Activated CD8-positive, alpha-beta memory T cell treated with anti-CD3 and anti-CD28 coated beads, Interleukin-2, amount 50 U/mL, for 24 hours (primary cell): Measurements from ENCODE around the gene BRICD5.

Source experiments
- DNase-seq: peaks from one replicate; pipeline ENCODE4 v3.0.0-alpha.2; 2020; ENCODE audit errors: extremely low read depth

Gene BRICD5

GRCh38 chr16:2199095-2199494 lies 11.6 kb downstream of the BRICD5 start:
- DNase-seq, result no peak

DNA sequence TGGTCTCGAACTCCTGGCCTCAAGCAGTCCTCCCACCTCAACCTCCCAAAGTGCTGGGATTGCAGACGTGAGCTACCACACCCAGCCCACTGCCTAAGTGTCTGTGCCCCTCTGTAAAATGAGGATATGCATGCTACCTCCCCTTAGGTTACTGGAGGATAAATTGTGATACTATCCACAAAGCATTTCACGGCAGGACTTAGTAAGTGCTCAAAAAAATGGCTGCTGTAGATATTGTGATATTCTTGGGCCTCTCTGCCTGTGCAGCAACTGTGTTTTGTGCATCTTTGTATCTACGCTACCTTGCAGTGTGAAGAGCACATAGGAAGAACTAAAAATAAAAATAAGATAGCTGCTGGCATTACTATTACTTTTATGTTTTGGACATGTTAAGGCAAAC lies 12.4 kb downstream of the BRICD5 start:
- no peak for DNase-seq

GRCh38 chr16:2197765-2198164 lies 12.9 kb downstream of the BRICD5 start:
- DNase-seq, result no peak

- DNase-seq, result no peak
Measured at GRCh38 chr16:2196981-2197511, 13.6 kb downstream of the BRICD5 start.

GRCh38 chr16:2196162-2196980 lies 14.3 kb downstream of the BRICD5 start, which contains the start of gene CASKIN1:
CASKIN1 (minus strand) TSS chr16:2196605; CDS start chr16:2196432, 173 bp downstream.
- DNase-seq, result no peak

- DNase-seq, result no peak
Measured at GRCh38 chr16:2195322-2196161, 15.1 kb downstream of the BRICD5 start.

DNA sequence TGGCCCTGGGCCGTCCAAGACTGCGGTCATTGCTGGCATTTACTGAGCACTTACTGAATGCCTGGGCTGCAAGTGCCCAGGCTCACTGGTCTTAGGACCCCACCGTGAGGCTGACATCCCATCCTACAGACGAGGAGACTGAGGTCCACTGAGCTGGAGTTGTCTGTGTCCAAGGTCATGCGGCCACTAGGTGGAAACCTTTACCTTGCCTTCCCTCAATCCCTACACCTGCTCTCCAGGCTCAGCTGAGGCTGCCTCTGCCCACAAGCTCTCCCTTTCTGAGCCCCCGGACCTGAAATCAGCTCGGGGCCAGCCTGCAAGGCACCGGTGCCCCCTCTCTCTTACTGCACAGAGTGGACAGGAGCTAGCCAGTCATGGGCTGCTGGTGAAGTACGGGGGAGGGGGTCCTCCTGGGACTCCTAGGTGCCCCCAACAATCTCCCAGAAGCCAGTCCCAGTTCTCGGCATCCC lies 15.8 kb downstream of the BRICD5 start:
- no peak for DNase-seq

GRCh38 chr16:2194166-2194834 lies 16.4 kb downstream of the BRICD5 start:
- no peak for DNase-seq

GRCh38 chr16:2191446-2191706 lies 19.3 kb downstream of the BRICD5 start:
- DNase-seq, result no peak

DNA sequence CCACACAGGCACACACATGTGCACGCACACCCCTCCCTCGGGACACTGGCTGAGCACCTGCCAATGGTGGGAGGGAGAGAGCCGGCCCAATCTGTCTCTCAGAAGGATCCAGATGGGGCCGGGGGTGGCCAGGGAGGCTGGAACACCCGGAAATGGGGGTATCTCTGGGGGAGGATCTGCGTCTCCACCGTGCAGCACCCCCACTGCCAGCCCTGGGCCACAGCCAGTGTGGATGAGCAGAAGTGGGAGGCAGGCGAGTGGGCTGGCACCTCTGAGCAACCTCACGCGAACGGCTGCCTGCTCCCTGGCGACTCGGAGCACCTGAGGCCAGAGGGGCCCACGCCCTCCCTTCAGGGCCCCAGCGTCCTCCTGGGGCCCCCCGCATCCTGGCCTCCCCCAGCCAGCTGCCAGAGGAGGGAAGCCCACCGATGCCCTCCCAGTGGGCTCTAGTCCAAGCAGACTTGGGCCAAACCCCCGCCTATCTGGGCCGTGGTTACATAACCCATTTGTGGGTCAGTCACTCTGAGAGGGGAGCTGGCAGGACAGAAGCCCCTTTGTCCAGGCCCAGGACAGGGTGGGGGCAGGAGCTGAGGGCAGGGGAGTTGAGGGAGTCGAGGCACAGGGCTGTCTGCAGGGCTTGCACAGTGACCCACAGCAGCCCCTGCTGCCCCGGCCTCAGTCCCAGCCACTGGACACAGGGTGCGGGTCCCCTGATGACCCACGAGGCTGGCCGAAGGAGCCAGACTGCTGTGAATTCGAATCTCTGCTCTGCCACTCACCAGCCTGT lies 19.8 kb downstream of the BRICD5 start:
- no peak for DNase-seq

DNA sequence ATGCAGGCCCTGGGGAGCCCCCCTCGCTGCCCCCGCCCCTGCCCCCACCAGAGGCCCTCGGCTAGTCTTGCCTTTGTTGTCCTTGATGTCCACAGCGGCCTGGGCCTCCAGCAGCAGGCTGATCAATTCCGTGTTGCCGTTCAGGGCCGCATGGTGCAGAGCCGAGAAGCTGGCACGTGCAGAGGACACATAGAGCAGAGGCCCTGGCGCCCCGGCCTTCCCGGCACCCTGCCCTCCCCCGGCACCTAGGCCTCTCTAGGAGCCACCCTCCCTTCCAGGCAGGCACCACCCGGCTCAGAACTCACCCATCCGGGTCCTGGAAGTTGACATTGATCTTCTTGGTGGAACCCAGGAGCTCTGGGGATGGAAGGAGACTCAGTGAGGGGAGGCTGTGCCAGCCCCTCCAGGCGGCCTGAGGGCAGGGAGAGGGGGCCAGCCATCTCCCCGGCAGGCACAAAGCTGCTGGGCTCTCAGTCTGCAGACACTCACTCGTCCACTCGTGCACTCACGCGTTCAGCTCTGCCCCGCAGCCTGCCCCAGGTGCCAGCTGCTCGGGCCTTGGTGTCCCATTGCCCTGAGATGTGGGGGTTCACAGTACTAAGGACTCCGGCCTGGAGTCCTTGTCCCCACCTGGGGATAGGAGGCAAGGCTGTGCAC lies 20.5 kb downstream of the BRICD5 start:
- no peak for DNase-seq

GRCh38 chr16:2189252-2189893 lies 21.3 kb downstream of the BRICD5 start:
- no peak for DNase-seq

DNA sequence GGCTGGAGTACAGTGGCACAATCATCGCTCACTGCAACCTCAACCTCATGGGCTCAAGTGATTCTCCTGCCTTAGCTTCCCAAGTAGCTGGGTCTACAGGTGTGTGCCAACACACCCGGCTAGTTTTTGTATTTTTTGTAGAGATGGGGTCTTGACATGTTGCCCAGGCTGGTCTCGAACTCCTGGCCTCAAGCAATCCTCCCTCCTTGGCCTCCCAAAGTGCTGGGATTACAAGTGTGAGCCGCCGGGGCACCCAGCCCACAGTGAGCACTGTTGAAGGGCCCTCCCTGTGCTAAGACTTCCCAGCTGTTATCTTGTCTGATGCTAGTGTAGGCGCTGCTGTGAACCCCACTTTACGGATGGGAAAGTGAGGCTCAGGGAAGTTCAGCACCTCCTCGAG lies 22.3 kb downstream of the BRICD5 start:
- no peak for DNase-seq

- DNase-seq, result no peak
Measured at GRCh38 chr16:2187212-2187611, 23.5 kb downstream of the BRICD5 start.

DNA sequence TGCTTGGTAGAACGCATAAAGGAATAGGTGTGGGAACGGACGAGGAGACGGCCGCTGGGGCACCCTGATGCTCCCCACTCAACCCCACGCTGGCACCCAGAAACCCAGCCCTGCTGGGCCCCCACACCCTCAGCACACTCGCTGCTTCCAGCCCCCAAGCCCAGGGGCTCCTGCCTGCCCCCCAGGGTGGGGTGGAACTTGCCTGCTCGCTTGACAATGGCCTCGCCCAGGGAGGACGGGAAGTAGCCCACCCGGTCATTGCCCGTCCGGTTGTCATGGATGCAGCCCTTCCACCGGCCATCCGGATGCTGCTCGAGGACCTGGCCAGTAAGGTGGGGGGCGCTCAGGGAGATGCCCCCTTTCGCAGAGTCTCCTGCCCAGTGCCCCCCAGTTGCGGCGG lies 24.2 kb downstream of the BRICD5 start:
- DNase-seq, result no peak

GRCh38 chr16:2186064-2186463 lies 24.6 kb downstream of the BRICD5 start:
- DNase-seq, result no peak

- DNase-seq, result no peak
Measured at GRCh38 chr16:2184962-2185361, 25.7 kb downstream of the BRICD5 start.

DNA sequence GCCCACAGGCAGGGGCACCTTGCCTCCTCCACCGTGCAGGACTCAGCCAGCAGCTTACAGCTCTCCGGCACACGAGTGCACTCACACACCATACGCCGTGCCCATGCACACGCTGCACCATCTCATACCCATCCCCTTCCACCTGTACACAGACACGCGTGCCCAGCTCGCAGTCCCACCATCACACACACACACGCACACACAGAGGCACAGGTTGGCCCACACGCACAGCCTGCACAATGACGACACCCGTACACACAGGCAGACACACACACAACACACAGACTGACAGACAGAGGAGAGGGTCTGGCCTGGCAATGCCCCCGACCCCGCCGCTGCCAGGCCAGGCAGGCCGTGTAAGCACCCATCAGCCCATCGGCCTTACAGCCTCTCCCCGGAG lies 26.3 kb downstream of the BRICD5 start:
- DNase-seq, result no peak

GRCh38 chr16:2183671-2184070 lies 27.0 kb downstream of the BRICD5 start:
- DNase-seq, result no peak

DNA sequence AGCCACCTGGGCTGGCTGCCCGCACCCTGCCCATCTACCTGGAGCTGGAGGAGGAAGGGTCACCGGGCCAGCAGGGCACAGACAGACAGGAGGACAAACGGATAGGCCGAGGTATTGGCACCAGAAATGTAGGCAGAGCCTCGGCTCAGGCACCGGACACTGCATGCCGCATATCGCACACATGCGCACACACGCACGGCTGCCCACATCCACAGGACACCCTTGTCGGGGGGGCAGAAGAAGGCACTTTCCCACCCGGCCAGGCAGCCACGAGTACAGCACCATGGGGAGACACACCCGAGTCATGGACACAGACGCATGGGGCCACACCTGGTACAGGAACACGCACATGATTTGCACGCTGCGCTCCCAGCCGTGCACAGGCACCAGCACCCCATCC lies 28.7 kb downstream of the BRICD5 start:
- DNase-seq, result no peak
